Activated CD4-positive, alpha-beta T cell treated with anti-CD3 and anti-CD28 coated beads, Interleukin-2, amount 10 ng/mL, durations not matched to agents 7 days and 5 days (primary cell): ENCODE results near the gene MAST4. TPM values are rescaled to one million over a fixed set of nuclear protein-coding genes. Genes with fewer than 3 reads are reported as not detected.

Experiments
- CTCF ChIA-PET: fragments of 350-600 bp; sonication (Branson Sonifier 250); formaldehyde crosslinking; loops from one replicate; lab custom pipeline; 2021; ENCODE audit warnings: antibody characterized with exemption; lab: Charles Lee
- POLR2A ChIA-PET: fragments of 350-600 bp; sonication (Branson Sonifier 250); formaldehyde crosslinking; loops from one replicate; lab custom pipeline; 2021; ENCODE audit warnings: antibody characterized with exemption; lab: Charles Lee
- DNase-seq: peaks from one replicate; pipeline ENCODE4 v3.0.0-alpha.2; 2020
- H3K27ac Mint-ChIP-seq: one replicate; pipeline ENCODE4 v1.8.0; 2021; ENCODE audit warnings: mild to moderate bottlenecking, moderate library complexity, mixed read lengths
- H3K27me3 Mint-ChIP-seq: one replicate; pipeline ENCODE4 v1.8.0; 2021; ENCODE audit warnings: mixed read lengths
- H3K36me3 Mint-ChIP-seq: one replicate; pipeline ENCODE4 v1.8.0; 2021; ENCODE audit warnings: low read depth, mixed read lengths
- H3K4me1 Mint-ChIP-seq: one replicate; pipeline ENCODE4 v1.8.0; 2021; ENCODE audit warnings: mixed read lengths
- H3K4me3 Mint-ChIP-seq: one replicate; pipeline ENCODE4 v1.8.0; 2021; ENCODE audit warnings: mild to moderate bottlenecking, moderate library complexity, mixed read lengths
- H3K9me3 Mint-ChIP-seq: one replicate; pipeline ENCODE4 v1.8.0; 2021; ENCODE audit warnings: mixed read lengths
- total RNA-seq, 2 experiments: library from RNA; stranded (reverse); gene quantifications; one replicate each; pipeline ENCODE4 v1.2.3, GENCODE V29; 2021

The MAST4 gene
- total RNA-seq, 2 experiments from 2014 or later, result 23.5 to 25.8 TPM

GRCh38 chr5:66871651-66872050 lies 275.5 kb downstream of the MAST4 start:
- DNase-seq, result no peak
- ChIA-PET POLR2A (no interaction called here), CTCF (interaction anchor here (1.1 kb wide), 1 partner anchor 8 kb away, joined by 3 read pairs; no protein-coding TSS in a partner anchor)
- Mint-ChIP-seq H3K27ac (no peak overlapping the region), H3K9me3 (no peaks in the 10 kb centered on the region), H3K4me1 (no peaks in the 10 kb centered on the region), H3K4me3 (no peak overlapping the region), H3K27me3 (peaks cover 3% of the 10 kb centered on the region), H3K36me3 (no peaks in the 10 kb centered on the region)

- Mint-ChIP-seq H3K4me3 (no peak overlapping the region), H3K27me3 (peaks cover 3% of the 10 kb centered on the region), H3K9me3 (no peaks in the 10 kb centered on the region), H3K4me1 (no peaks in the 10 kb centered on the region), H3K36me3 (no peaks in the 10 kb centered on the region), H3K27ac (no peak overlapping the region)
- POLR2A ChIA-PET, result no interaction called here
- CTCF ChIA-PET, result no interaction called here
- DNase-seq, result no peak
These were observed 276.6 kb downstream of the MAST4 start for GRCh38 chr5:66872736-66873331.

GRCh38 chr5:66874004-66874403 lies 277.8 kb downstream of the MAST4 start:
- no peaks in the 10 kb centered on the region for H3K36me3 Mint-ChIP-seq
- H3K27ac Mint-ChIP-seq, result no peak overlapping the region
- no peaks in the 10 kb centered on the region for H3K4me1 Mint-ChIP-seq
- H3K9me3 Mint-ChIP-seq, result no peaks in the 10 kb centered on the region
- DNase-seq, result no peak
- ChIA-PET CTCF (interaction anchor here (0.6 kb wide), 1 partner anchor 934 kb away, joined by 3 read pairs; no protein-coding TSS in a partner anchor), POLR2A (no interaction called here)
- H3K27me3 Mint-ChIP-seq, result peaks cover 3% of the 10 kb centered on the region
- no peak overlapping the region for H3K4me3 Mint-ChIP-seq

- no peaks in the 10 kb centered on the region for H3K9me3 Mint-ChIP-seq
- DNase-seq, result no peak
- POLR2A ChIA-PET, result no interaction called here
- H3K4me3 Mint-ChIP-seq, result no peak overlapping the region
- no peak overlapping the region for H3K27ac Mint-ChIP-seq
- H3K27me3 Mint-ChIP-seq, result peaks cover 7% of the 10 kb centered on the region
- CTCF ChIA-PET, result interaction anchor here (0.9 kb wide), 1 partner anchor 28 kb away, joined by 5 read pairs; no protein-coding TSS in a partner anchor
- peaks cover 1% of the 10 kb centered on the region for H3K36me3 Mint-ChIP-seq
- no peaks in the 10 kb centered on the region for H3K4me1 Mint-ChIP-seq
These were observed 279.1 kb downstream of the MAST4 start for GRCh38 chr5:66875315-66875714.

GRCh38 chr5:66876266-66876807 lies 280.1 kb downstream of the MAST4 start:
- no peaks in the 10 kb centered on the region for H3K4me1 Mint-ChIP-seq
- POLR2A ChIA-PET, result no interaction called here
- no peak overlapping the region for H3K4me3 Mint-ChIP-seq
- CTCF ChIA-PET, result interaction anchor here (0.9 kb wide), 1 partner anchor 29 kb away, joined by 5 read pairs; no protein-coding TSS in a partner anchor
- no peak overlapping the region for H3K27ac Mint-ChIP-seq
- peaks cover 3% of the 10 kb centered on the region for H3K36me3 Mint-ChIP-seq
- H3K27me3 Mint-ChIP-seq, result peaks cover 11% of the 10 kb centered on the region
- no peaks in the 10 kb centered on the region for H3K9me3 Mint-ChIP-seq
- DNase-seq, result no peak

- H3K27me3 Mint-ChIP-seq, result peaks cover 11% of the 10 kb centered on the region
- POLR2A ChIA-PET, result no interaction called here
- H3K9me3 Mint-ChIP-seq, result no peaks in the 10 kb centered on the region
- CTCF ChIA-PET, result no interaction called here
- H3K27ac Mint-ChIP-seq, result no peak overlapping the region
- peaks cover 3% of the 10 kb centered on the region for H3K36me3 Mint-ChIP-seq
- DNase-seq, result no peak
- no peak overlapping the region for H3K4me3 Mint-ChIP-seq
- peaks cover 6% of the 10 kb centered on the region for H3K4me1 Mint-ChIP-seq
These were observed 281.6 kb downstream of the MAST4 start for GRCh38 chr5:66877843-66878242.

DNA sequence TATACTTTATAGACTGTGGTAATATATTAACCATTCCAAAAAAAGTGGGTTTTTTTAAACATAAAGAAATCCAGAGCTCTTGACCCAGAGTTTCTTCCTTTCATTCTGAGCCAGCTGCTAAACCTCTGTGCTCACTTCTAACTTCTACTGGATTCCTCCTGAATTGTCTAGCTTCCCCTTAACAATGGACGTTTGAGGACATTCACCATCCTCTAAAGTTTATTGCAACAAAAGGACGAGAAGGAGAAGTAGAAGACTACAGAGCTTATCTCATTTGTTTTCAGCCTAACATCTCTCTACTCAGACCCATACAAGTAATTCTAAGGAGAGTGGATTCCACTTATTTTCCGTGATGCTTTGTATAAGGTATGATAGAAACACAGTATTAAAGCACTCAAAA lies 284.2 kb downstream of the MAST4 start:
- no peak for DNase-seq
- Mint-ChIP-seq H3K36me3 (peaks cover 3% of the 10 kb centered on the region), H3K27me3 (peaks cover 11% of the 10 kb centered on the region), H3K9me3 (no peaks in the 10 kb centered on the region), H3K27ac (no peak overlapping the region), H3K4me3 (no peak overlapping the region), H3K4me1 (peaks cover 6% of the 10 kb centered on the region)
- ChIA-PET POLR2A (no interaction called here), CTCF (interaction anchor here (0.6 kb wide), 1 partner anchor 657 kb away, joined by 3 read pairs; no protein-coding TSS in a partner anchor)

DNA sequence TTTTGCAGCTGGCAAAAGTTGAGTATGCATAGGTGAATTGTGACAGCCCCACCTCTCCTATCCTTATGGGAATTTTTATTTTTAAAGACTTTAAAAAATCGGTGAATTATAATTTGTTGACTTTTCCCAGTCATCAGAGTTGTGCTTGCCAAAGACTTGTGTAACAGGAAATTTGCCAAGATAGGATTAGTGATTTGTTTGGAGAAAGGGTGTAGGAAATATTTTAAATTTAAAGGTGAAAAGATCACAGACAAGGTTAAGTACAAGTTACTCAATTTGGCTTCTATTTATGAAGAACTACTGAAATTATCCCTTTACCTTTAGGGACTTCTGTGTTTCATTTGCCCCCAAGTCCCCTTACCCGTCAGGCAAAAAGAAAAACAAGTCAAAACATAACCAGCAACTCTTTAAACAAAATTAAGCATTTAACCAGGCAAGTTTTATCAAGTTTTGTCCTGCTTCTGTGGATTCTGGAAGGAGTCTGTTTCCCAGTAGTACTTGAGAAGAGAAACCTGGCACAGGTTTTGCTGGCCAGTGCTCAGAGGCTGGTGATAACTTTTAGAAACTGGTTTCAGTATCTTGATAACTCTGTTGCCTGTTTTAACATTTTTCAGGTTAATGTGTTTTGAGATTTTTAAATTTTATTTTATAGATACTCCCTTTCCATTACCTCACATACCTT lies 285.4 kb downstream of the MAST4 start:
- Mint-ChIP-seq H3K9me3 (no peaks in the 10 kb centered on the region), H3K4me1 (peaks cover 6% of the 10 kb centered on the region), H3K4me3 (no peak overlapping the region), H3K27ac (no peak overlapping the region), H3K36me3 (peaks cover 3% of the 10 kb centered on the region), H3K27me3 (peaks cover 11% of the 10 kb centered on the region)
- DNase-seq, result no peak
- ChIA-PET CTCF (no interaction called here), POLR2A (no interaction called here)

- Mint-ChIP-seq H3K9me3 (no peaks in the 10 kb centered on the region), H3K4me3 (no peak overlapping the region), H3K4me1 (peaks cover 6% of the 10 kb centered on the region), H3K27me3 (peaks cover 11% of the 10 kb centered on the region), H3K27ac (no peak overlapping the region), H3K36me3 (peaks cover 3% of the 10 kb centered on the region)
- DNase-seq, result no peak
- POLR2A ChIA-PET, result no interaction called here
- CTCF ChIA-PET, result no interaction called here
These were observed 286.5 kb downstream of the MAST4 start for GRCh38 chr5:66882606-66883227.

GRCh38 chr5:66884564-66885243 lies 288.5 kb downstream of the MAST4 start:
- no peaks in the 10 kb centered on the region for H3K9me3 Mint-ChIP-seq
- peaks cover 14% of the 10 kb centered on the region for H3K4me1 Mint-ChIP-seq
- H3K27ac Mint-ChIP-seq, result no peak overlapping the region
- no peak for DNase-seq
- no peak overlapping the region for H3K4me3 Mint-ChIP-seq
- ChIA-PET CTCF (interaction anchor here (0.9 kb wide), 1 partner anchor 20 kb away, joined by 3 read pairs; no protein-coding TSS in a partner anchor), POLR2A (no interaction called here)
- peaks cover 2% of the 10 kb centered on the region for H3K36me3 Mint-ChIP-seq
- H3K27me3 Mint-ChIP-seq, result peaks cover 7% of the 10 kb centered on the region

DNA sequence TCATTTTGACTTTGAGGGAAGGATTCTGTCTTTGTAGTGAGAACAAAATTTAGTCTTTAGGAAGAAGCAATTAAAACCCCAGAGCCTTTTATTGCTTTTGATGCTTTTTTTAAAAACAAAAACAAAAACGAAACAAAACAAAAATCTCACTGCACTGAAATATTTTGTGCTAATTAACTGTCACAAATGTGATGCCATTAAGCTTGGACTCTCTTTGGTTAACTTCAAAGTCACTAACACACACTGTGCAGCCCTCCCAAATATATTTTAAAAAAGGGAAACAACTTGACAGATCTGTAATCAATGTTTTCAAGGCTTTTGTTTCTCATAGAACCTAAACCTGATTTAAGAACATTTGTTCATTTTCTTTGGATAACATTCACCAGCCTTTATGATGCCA lies 290.7 kb downstream of the MAST4 start:
- no peak for DNase-seq
- Mint-ChIP-seq H3K4me1 (peaks cover 14% of the 10 kb centered on the region), H3K36me3 (no peaks in the 10 kb centered on the region), H3K27me3 (peaks cover 5% of the 10 kb centered on the region), H3K9me3 (no peaks in the 10 kb centered on the region), H3K4me3 (no peak overlapping the region), H3K27ac (no peak overlapping the region)
- ChIA-PET POLR2A (no interaction called here), CTCF (no interaction called here)

GRCh38 chr5:66888613-66889012 lies 292.4 kb downstream of the MAST4 start:
- Mint-ChIP-seq H3K9me3 (no peaks in the 10 kb centered on the region), H3K4me1 (peaks cover 9% of the 10 kb centered on the region), H3K27ac (peak overlapping the region; percentile 28), H3K27me3 (peaks cover 5% of the 10 kb centered on the region), H3K36me3 (no peaks in the 10 kb centered on the region), H3K4me3 (no peak overlapping the region)
- no peak for DNase-seq
- ChIA-PET CTCF (interaction anchor here (1.8 kb wide), 1 partner anchor 10 kb away, joined by 5 read pairs; no protein-coding TSS in a partner anchor), POLR2A (no interaction called here)
